GM12801 (cell line): Measurements from ENCODE around the gene SYCN.

Experiments
- TF ChIP-seq, protein P1 (sequence below): IDR thresholded peaks from one replicate; pipeline ENCODE4 v1.5.1; 2011; ENCODE audit warnings: control low read depth; ENCODE audit not compliant: insufficient read length; ENCODE audit errors: extremely low read depth

Gene SYCN

DNA sequence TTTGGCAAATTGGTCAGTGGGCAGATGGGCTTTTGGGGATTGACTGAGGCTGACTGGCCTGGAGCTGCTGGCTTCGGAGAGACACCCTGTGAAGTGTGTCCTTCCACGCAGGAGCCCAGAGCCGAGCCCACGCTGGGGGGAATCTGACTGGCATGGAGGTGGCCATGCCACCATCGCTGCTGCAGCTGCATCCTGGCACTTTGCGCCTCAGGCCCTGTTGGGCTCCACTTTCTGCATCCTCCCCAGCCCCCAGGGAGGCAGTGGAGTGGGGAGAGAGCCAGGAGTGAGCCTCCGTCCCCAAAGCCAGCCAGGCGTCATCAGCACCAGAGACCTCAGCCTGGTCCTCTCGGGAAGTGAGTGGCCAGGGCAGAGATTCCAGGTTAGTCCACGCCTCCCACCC lies 24.3 kb downstream of the SYCN start:
- TF ChIP-seq, protein P1, sequence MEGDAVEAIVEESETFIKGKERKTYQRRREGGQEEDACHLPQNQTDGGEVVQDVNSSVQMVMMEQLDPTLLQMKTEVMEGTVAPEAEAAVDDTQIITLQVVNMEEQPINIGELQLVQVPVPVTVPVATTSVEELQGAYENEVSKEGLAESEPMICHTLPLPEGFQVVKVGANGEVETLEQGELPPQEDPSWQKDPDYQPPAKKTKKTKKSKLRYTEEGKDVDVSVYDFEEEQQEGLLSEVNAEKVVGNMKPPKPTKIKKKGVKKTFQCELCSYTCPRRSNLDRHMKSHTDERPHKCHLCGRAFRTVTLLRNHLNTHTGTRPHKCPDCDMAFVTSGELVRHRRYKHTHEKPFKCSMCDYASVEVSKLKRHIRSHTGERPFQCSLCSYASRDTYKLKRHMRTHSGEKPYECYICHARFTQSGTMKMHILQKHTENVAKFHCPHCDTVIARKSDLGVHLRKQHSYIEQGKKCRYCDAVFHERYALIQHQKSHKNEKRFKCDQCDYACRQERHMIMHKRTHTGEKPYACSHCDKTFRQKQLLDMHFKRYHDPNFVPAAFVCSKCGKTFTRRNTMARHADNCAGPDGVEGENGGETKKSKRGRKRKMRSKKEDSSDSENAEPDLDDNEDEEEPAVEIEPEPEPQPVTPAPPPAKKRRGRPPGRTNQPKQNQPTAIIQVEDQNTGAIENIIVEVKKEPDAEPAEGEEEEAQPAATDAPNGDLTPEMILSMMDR: no peak

DNA sequence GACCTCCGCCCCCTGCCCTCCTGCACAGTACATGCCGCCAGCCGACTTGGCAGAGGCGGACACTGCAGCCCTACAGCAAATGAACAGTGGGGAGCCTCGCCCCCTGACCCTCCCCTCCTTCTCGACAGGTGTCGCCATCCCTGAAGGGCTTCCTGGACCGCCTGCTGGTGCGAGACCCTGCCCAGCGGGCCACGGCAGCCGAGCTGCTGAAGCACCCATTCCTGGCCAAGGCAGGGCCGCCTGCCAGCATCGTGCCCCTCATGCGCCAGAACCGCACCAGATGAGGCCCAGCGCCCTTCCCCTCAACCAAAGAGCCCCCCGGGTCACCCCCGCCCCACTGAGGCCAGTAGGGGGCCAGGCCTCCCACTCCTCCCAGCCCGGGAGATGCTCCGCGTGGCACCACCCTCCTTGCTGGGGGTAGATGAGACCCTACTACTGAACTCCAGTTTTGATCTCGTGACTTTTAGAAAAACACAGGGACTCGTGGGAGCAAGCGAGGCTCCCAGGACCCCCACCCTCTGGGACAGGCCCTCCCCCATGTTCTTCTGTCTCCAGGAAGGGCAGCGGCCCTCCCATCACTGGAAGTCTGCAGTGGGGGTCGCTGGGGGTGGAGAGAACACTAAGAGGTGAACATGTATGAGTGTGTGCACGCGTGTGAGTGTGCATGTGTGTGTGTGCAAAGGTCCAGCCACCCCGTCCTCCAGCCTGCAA lies 25.6 kb downstream of the SYCN start:
- TF ChIP-seq, protein P1: no peak

DNA sequence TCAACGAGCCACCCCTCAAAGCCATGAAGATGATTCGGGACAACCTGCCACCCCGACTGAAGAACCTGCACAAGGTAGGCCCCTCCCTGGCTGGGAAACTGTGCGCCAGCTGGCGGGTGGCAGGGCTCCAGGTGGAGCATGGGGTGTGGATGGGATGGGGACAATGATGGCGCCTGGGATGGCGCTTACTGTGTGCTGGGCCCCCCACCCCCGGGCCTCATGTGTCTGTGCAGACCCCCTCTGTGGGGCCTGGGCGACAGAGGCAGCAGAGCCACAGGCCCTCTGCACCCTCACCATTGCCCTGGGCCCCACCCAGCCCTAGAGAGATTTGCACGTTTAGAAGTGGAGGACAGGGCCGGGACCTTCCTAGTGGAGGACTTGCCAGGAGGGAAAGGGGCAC lies 26.3 kb downstream of the SYCN start:
- TF ChIP-seq, protein P1: no peak

DNA sequence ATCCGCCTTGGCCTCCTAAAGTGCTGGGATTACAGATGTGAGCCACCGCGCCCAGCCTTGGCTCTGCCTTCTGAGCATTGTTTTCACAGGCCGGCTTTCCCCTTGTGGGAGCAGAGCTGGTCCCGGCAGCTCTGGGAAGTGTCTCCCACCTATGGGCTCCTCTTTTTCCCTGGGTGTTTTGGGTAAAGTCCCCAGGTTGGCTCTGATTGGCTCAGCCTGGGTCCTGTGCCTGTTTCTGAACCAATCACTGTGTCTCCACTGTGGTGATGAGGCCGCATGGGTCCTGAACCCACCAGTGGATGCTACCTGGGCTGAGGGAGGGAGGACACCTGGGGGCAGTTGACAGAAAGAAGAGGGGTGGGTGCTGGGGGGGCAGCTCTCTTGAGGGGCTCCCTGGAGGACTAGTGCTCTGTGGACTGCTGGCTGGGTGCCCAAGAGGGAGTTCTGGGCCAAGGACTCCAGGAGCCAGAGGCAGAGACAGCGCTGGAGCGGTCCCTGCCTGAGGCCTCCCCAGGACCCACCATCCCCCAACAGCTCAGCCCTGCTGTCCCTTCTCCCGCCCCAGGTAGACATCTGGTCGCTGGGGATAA lies 26.9 kb downstream of the SYCN start:
- TF ChIP-seq, protein P1: no peak

DNA sequence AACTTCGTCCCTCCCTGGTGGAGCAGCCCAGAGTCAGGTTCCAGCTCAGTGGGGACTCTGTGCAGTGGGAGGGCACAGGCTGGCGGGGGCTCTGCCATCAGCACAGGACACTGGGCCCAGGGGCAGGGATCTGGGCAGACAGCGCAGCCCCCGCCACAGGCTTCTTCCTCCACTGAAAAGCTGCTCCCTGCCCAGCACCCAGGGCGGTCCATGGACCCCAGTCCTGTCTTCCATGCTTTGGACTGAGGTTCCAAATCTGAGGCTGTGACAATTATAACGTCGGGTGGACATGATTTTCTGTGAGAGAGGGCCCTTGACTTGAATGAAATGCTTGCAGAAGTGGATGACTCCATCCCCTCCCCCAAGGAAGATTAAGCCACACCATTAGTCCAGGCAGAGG lies 28.5 kb downstream of the SYCN start:
- TF ChIP-seq, protein P1: no peak

DNA sequence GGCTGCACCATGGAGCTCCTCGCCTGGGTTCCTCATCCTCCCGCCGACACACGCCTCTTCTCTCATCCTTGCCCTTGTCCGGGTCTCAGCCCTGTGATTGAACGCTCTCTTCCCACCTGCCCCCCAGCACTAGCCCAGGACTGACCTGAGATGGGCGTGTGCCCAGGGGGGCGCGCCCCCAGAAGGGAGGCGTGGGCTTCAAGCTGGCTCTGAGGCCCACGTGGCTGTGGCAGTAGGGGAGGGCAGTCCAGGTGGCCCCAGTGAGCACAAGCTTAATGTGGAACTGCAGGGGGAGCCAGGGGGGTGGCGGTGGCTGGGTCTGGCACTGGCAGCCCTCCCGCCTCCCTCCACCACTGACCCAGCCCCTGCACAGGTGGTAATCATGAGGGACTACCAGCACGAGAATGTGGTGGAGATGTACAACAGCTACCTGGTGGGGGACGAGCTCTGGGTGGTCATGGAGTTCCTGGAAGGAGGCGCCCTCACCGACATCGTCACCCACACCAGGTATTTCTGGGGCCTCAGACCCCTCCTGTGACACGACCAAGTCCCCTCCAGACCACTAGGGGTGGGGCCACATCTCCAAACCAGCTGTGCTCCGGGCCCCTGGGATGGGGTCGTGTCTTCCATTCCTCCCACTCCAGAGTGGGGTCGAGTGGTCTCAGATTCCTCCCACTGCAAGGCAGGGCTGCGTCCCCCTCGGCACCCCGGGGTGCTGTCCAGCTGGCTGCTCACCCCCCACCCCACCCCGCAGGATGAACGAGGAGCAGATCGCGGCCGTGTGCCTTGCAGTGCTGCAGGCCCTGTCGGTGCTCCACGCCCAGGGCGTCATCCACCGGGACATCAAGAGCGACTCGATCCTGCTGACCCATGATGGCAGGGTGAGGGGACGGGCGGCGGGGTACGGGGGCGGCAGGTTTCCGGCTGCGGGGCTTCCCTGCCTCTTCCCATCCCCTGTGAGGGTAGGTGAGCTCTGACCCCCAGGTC lies 29.2 kb downstream of the SYCN start:
- TF ChIP-seq, protein P1: no peak

DNA sequence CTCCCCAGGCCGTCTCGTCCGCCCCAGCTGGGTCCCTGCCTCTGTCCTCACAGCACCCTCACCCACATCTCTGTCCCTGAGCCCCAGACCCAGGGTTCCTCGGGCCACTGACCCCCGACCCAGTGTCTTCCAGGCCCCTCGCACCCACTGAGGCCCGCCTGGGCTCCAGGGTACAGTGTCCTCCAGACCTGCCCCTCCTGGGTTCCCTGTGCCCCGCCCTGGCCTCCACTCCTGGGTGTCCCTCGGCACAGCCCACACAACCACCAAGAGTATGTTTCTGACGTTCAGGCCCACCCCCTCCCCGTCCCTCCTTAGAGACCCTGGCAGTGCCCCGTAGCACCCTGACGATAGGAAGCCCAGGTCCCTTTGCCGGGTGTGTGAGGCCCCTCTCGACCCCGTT lies 29.9 kb downstream of the SYCN start:
- TF ChIP-seq, protein P1: no peak
